Non-pigmented ciliary epithelial cell (primary cell): ENCODE measurements around the gene GPRIN3.

ENCODE experiments used
- DNase-seq: peaks from one replicate; pipeline ENCODE4 v3.0.0-alpha.2; 2010; ENCODE audit warnings: low read depth

The GPRIN3 gene

DNA sequence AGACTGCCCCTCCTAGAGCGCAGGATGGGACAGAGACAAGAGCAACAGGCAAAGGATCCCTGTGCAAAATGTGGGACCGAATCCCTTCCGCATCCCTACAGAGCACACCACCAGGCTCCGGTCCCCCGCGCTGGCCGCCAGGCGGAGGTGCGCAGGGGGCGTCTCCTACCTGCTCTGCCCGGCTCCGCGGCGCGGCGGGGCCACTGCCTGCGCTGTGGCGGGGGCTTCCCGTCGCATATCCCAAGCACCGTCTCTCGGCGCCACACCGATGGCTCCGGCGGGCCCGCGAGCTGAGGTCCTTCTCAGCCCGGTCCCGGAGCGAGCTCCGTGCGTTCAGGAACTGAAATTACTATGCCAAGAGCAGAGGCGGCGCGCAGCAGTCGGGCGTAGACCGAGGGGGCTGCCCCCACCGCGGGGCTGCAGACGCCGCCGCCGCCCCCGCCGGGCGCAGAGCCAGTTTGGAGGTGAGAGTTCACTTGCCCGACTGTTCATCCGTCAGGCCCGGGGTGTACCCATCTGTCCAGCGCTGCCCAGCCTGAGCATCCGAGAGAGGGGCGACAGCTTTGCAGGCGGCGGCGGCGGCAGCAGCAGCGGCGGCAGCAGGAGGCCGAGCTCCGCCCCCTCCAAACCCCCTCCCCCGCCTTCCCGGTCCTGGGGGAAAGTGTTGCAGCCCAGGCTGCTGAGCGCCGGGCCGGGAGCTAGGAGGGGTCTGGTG is at the start of gene GPRIN3:
TSS of gene GPRIN3 (minus strand) at position 355 of the 715 bp plus-strand sequence. CDS start 57,690 bp downstream, outside the sequence.
- DNase-seq = no peak

- no peak for DNase-seq
Observed at GRCh38 chr4:89357340-89357739, 49.7 kb upstream of the GPRIN3 start.

DNA sequence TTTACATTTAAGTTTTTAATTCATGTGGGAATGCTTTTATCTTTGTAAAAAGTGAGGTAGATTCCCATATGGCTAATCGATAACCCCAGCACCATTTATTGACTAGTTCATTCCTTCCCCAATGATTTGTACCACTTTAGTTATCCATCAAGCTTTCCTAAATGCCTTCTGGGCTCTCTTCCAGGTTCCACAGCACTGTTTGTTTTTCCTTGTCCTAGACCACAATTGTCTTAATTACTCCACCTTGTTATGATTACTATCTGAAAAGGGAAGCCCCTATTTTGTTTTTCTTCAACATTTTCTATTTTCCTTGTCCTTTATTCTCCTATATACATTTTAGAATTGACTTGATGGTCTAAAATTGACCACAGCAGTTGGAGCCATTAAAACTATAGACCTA is 48.5 kb upstream of the GPRIN3 start:
- no peak for DNase-seq

DNA sequence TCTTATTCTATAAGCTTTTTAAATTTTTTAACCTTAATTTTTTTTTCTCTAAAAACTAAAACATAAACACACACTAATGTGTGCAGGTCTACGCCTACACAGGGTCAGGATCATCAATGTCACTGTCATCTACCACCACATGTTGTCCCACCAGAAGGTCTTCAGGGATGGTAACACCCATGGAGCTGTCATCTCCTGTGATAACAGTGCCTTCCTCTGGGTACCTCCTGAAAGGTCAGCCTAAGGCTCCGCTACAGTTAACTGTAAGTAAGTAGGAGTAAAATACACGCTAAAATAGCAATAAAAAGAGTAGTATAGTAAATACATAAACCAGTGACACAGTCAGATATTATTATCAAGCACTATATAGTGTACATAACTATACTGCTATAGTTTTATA is 45.9 kb upstream of the GPRIN3 start:
- DNase-seq = no peak

GRCh38 chr4:89352541-89352940 is 44.9 kb upstream of the GPRIN3 start:
- DNase-seq = no peak

- DNase-seq = no peak
Observed at GRCh38 chr4:89351201-89351600, 43.6 kb upstream of the GPRIN3 start.

DNA sequence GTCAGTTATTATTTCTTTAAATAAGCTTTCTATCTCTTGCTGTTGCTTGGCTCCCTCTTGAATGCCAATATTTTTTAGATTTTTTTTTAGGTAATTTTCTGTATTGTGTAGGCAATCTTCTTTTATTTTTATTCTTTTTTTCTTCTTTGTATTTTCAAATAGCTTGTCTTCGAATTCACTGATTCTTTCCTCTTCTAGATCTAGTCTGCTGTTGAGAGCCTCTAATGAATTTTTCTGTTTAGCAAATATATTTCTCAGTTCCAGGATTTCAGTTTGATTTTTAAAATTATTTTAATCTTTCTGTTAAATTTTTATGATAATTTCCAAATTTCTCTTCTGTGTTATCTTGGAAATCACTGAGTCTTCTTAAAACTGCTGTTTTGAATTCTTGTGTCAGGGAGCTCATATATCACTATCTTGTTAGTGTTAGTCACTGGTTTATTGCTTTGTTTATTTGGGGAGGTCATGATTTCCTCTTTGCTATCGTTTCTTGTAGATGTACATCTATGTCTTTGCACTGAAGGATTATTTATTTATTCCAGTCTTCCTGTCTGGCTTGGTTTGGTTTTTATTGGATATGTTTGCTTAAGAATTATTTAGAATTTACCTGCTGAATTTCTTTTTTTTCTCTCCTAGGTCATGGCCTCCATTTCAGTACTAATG is 39.9 kb upstream of the GPRIN3 start:
- no peak for DNase-seq

DNA sequence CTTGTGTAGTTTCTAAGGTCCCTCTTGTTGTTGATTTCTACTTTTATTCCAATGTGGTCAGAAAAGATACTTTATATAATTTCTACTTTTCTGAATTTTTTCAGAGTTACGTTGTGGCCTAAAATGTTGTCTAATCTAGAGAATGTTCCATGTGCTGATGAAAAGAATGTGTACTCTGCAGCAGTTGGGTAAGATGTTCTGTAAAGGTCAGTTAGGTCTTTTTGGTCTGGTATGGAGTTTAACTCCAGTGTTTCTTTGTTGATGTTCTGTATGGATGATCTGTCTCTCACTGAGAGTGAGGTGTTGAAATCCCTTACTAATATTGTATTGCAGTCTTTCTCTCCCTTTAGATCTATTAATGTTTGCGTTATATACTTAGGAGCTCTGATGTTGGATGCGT is 37.0 kb upstream of the GPRIN3 start:
- no peak for DNase-seq

DNA sequence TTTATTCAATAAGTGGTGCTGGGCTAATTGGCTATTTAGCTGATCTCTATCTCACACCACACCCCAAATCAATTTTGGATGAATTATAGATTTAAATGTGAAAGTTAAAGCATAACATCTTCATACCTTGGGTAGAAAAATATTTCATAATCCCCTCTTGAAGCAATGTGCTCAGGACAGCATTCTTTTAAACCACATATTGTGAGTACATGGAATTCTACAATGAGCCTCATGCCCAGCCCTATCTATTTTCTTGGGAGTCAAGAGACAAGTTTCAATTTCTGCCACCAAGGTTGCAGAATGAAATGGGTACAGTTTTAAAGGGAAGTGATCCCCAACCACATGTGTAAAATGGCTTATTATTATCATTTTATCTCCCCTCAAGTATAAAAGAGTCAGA is 30.6 kb upstream of the GPRIN3 start:
- no peak for DNase-seq

DNA sequence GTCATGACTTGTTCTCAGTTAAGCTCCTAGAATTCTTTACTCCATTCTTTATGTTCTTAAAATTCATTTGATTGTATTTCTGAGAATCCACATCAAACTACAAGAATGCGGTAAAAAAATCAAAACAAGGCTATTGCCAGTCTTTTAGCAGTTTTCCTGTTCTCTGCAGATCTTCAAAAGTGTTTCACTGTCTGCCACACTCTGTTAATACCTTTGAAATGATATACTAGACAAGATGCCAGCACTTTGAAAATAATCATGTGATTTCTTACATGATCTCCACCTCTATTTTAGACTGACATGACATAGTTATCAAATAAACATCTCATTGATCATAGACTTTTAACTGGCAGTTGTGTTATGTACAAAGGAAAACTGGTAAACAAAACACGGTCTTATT is 30.1 kb upstream of the GPRIN3 start:
- DNase-seq = no peak

- no peak for DNase-seq
Observed at GRCh38 chr4:89336818-89337420, 29.3 kb upstream of the GPRIN3 start.

GRCh38 chr4:89334830-89335229 is 27.2 kb upstream of the GPRIN3 start:
- no peak for DNase-seq

DNA sequence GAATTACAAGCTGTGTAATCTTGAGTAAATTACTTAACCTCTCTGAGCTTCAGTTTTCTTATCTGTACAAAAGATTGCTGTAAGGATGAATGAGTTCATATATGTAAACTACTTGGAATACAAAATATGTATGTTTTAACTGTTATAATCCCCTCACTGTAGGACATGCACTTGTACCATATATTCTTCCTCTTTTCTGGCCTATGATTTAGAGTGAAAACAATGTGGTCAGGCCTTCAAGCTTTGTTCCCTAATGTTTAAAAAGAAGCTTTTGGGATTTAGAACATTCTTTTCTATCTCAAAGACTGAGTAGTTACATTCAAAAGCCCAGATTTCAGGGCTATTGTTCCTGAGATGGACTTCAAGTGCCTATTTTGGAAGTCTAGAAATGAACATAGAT is 26.7 kb upstream of the GPRIN3 start:
- no peak for DNase-seq

DNA sequence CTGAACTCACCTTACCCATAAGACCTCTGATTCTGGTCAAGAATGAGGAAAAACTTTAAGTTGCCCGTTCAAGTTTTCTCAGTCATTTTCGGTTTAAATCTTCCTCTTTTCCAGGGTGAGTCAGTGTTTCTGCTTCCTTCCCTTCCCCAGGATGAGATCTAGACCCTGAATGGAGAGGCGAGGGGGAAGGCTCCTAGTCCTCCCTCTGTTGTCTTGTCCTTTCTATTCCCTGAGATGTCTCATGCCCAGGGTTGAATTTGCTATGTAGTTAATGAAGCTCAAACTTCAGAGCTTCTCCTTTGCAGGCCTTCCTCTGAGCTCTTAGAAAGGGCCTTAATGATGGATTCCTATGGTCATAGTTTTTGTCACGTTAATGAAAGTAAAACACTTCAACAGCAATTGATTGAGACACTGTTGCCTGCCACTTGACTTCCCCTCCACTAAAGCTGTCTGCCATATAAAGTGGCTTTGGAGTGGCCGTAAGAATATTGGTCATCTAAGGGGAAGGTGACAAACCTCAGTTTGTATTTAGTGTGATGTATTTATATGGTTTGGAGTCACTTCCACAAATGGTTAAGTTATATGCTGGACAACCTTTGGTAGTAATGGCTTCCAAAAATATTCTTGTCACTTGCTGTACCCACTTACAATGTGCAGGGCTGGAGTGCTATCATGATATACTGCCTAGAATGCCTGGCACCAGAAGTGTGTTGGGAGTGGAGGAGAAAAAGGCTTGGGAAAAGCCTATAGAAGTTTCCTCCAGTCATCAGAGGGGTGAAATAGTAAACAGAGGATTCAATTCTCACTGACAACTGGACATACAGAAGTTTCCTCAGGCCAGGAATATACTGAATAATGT is 24.3 kb upstream of the GPRIN3 start:
- DNase-seq = no peak

DNA sequence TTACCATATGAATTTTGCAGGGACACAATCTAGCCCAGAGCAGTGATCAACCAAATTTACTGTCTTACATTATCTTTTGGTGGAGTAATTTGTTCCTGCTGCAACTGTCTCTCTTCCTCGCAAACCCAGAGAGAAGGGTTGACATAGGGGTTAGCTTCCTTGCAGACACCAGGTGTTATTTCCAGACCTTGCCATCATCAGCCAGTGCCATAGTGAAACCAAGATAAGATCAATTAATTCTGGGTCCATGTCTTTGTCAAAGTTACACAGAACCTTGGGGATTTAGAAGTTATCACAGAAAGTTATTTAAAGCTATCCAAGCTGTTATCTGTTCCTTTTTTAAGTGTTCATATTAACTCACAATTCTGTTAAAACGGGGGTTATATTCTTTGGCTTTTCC is 23.6 kb upstream of the GPRIN3 start:
- no peak for DNase-seq

GRCh38 chr4:89329280-89329679 is 21.7 kb upstream of the GPRIN3 start:
- no peak for DNase-seq

GRCh38 chr4:89324671-89325070 is 17.1 kb upstream of the GPRIN3 start:
- peak; percentile 26 for DNase-seq

DNA sequence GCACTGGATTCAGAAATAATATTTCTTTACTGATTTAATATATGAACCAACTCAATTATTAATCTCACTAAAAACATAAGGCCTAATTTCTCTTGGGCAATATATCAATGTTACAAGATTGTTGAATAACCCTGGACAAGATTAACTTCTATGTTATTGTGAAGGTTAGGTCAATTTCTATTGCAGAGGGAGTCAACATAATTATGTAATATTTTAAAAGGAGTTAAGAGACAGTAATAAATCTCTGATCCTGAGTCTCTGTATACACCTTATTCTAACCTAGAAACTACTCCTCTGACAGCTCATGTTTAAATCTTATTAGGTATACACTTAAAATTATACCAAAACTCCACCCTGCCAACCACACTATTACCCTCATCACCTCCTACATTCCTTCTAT is 15.1 kb upstream of the GPRIN3 start:
- no peak for DNase-seq

- DNase-seq = no peak
Observed at GRCh38 chr4:89319756-89320155, 12.2 kb upstream of the GPRIN3 start.

- DNase-seq = peak; percentile 31
Observed at GRCh38 chr4:89316931-89317366, 9.3 kb upstream of the GPRIN3 start.

DNA sequence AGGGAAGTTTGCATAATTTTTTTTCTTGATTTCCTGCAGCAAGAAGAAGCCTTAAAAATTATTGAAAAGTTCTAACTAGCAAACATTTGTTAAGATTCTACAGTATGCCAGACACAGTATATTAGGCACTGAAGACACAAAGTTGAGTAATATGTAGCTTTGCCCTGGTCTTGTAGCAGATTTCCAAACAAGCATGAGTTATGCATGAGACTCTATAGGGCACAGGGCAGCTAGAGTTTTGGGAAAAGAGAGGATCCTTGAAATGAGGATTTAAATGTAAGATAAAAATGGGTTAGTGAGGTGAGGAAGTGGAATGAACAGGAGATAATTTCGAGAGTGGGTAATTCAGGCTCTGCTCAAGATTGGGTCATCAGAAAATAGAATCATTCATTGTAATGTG is 8.6 kb upstream of the GPRIN3 start:
- DNase-seq = no peak

DNA sequence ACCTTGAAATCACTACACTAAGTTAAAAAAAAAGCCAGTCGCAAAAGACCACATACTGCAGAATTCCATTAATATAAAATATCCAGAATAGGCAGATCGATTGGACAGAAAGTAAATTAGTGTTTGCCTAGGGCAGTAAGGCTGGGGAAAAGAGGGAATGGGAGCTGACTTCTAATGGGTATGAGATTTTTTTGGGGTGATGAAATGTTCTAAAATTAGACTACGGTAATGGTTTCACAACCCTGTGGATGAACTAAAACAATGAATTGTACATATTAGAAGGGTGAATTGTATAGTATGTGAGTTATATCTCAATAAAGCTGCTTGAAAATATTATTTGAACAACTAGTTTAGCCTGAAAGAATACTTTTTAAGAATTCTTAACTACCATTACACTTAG is 6.7 kb upstream of the GPRIN3 start:
- no peak for DNase-seq

DNA sequence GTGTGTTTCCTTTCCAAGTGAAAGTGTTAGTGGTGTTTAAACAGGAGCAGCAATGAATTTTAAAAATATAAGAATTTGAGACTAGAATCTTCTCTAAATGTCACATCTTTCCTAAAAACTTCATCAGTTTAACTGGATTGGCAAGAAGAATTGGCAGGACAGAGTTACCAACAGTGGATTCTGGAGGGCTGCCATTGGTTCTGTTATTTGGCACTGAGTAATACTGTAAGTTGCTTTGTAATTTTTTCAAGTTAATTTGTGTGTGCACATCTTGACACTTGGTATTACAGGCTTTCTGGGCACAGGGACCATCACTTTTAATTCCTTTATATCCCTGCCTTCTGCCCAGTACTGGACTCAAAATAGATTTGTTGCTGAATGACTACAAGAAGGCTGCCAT is 4.5 kb upstream of the GPRIN3 start:
- DNase-seq = no peak
